GM13977 (cell line): ENCODE data around the gene ZDHHC13.

Experiments used
- DNase-seq: peaks from one replicate; pipeline ENCODE4 v3.0.0; 2012; ENCODE audit warnings: low spot score
- CTCF ChIP-seq: IDR thresholded peaks from 2 replicates; pipeline ENCODE4 v1.5.1; 2012; ENCODE audit warnings: mild to moderate bottlenecking, control low read depth; ENCODE audit not compliant: insufficient read depth; ENCODE audit errors: extremely low read depth, missing control alignments
- in situ Hi-C: fragments of 300-500 bp; cut with MboI; formaldehyde crosslinking; loops from one replicate; pipeline ENCODE4 v1.12.0; 2022; ENCODE audit warnings: low sequenced_read_pairs, low pct_unique_long_range_greater_than_20kb, mixed read lengths, inconsistent platforms; ENCODE audit not compliant: unreplicated experiment

ZDHHC13 gene

GRCh38 chr11:19209617-19210370 is 92.8 kb downstream of the ZDHHC13 start:
- TF ChIP-seq CTCF = no peak
- in situ Hi-C loops = loop anchor here (25.0 kb wide), 1 partner anchor 103 kb away; no protein-coding TSS in a partner anchor
- no peak for DNase-seq

GRCh38 chr11:19216021-19216420 is 99.1 kb downstream of the ZDHHC13 start:
- DNase-seq = no peak
- in situ Hi-C loops = loop anchor here (25.0 kb wide), 1 partner anchor 96 kb away; no protein-coding TSS in a partner anchor
- TF ChIP-seq CTCF = no peak

GRCh38 chr11:19216709-19217374 is 99.9 kb downstream of the ZDHHC13 start:
- in situ Hi-C loops = loop anchor here (25.0 kb wide), 1 partner anchor 95 kb away; no protein-coding TSS in a partner anchor
- TF ChIP-seq CTCF = no peak
- DNase-seq = no peak

- in situ Hi-C loops = loop anchor here (25.0 kb wide), 1 partner anchor 94 kb away; no protein-coding TSS in a partner anchor
- no peak for DNase-seq
- no peak for TF ChIP-seq CTCF
Observed at GRCh38 chr11:19218216-19218615, 101.2 kb downstream of the ZDHHC13 start.

GRCh38 chr11:19218786-19219460 is 102.0 kb downstream of the ZDHHC13 start:
- TF ChIP-seq CTCF = no peak
- no peak for DNase-seq
- in situ Hi-C loops = loop anchor here (25.0 kb wide), 1 partner anchor 93 kb away; no protein-coding TSS in a partner anchor

GRCh38 chr11:19220903-19221724 is 104.1 kb downstream of the ZDHHC13 start:
- no peak for DNase-seq
- no peak for TF ChIP-seq CTCF
- in situ Hi-C loops = loop anchor here (25.0 kb wide), 1 partner anchor 91 kb away; no protein-coding TSS in a partner anchor
